GM13977 (cell line): ENCODE measurements around the gene FAM20C.

Source experiments
- DNase-seq: peaks from one replicate; pipeline ENCODE4 v3.0.0; 2012; ENCODE audit warnings: low spot score
- in situ Hi-C: fragments of 300-500 bp; cut with MboI; formaldehyde crosslinking; loops from one replicate; pipeline ENCODE4 v1.12.0; 2022; ENCODE audit warnings: low sequenced_read_pairs, low pct_unique_long_range_greater_than_20kb, mixed read lengths, inconsistent platforms; ENCODE audit not compliant: unreplicated experiment
- TF ChIP-seq, protein P1 (sequence below): IDR thresholded peaks from 2 replicates; pipeline ENCODE4 v1.5.1; 2012; ENCODE audit warnings: mild to moderate bottlenecking, control low read depth; ENCODE audit not compliant: insufficient read depth; ENCODE audit errors: extremely low read depth, missing control alignments

The FAM20C gene

DNA sequence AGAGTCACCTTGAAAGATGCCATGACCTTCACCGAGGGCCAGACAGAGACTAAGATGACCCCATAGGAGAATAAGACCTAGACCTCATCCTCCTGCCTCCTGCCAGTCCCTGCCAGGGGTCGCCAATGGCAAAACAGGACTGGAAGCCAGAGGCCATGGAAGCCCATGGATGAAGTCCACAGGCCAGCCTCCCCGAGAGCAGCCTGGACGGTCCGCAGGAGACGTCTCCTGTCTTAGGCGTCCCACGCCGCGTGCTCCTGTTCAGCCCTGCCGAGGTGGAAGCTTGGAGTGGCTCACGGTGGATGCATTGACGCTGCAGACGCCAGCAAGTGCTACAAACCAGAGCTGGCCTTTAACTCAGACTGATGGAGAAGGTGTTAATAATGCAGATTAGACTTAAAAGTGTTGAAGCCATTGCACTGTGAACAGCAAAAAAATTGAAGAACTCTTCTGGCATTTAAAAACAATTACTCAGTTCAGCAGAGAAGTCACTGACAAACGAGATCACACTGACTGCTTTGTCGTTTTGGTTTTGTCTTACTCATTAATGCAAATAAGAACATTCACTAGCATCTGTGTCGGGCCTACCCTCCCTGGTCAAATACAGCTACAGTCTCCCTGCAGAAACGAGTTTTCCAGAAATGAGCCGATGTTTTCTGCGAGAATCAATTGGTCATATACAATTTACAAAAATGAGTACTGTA lies 38.1 kb upstream of the FAM20C start:
- no peak for DNase-seq
- in situ Hi-C loops = no loop called here
- TF ChIP-seq, protein P1, sequence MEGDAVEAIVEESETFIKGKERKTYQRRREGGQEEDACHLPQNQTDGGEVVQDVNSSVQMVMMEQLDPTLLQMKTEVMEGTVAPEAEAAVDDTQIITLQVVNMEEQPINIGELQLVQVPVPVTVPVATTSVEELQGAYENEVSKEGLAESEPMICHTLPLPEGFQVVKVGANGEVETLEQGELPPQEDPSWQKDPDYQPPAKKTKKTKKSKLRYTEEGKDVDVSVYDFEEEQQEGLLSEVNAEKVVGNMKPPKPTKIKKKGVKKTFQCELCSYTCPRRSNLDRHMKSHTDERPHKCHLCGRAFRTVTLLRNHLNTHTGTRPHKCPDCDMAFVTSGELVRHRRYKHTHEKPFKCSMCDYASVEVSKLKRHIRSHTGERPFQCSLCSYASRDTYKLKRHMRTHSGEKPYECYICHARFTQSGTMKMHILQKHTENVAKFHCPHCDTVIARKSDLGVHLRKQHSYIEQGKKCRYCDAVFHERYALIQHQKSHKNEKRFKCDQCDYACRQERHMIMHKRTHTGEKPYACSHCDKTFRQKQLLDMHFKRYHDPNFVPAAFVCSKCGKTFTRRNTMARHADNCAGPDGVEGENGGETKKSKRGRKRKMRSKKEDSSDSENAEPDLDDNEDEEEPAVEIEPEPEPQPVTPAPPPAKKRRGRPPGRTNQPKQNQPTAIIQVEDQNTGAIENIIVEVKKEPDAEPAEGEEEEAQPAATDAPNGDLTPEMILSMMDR = no peak

DNA sequence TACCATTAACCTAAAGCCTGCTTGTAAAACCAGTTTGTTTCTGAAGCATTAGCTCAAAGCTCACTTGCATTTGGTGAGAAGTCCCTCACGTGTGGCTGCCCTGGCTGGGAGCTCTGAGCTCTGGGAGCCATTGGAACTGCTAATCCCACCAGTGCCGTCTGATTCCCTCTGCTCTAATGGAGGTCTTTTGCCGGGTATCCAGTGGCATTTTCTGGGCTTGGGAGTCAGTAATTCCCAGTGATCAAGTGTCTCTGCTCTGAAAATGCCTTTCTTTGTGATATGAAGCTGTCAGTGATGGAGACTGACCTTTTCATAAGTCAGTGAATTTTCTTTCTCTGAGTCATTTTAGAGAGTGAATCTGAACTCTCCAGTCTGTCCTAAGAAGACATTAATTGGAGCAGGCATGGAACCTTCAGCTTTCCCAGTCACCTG lies 36.9 kb upstream of the FAM20C start:
- in situ Hi-C loops = no loop called here
- TF ChIP-seq, protein P1 = no peak
- DNase-seq = no peak

DNA sequence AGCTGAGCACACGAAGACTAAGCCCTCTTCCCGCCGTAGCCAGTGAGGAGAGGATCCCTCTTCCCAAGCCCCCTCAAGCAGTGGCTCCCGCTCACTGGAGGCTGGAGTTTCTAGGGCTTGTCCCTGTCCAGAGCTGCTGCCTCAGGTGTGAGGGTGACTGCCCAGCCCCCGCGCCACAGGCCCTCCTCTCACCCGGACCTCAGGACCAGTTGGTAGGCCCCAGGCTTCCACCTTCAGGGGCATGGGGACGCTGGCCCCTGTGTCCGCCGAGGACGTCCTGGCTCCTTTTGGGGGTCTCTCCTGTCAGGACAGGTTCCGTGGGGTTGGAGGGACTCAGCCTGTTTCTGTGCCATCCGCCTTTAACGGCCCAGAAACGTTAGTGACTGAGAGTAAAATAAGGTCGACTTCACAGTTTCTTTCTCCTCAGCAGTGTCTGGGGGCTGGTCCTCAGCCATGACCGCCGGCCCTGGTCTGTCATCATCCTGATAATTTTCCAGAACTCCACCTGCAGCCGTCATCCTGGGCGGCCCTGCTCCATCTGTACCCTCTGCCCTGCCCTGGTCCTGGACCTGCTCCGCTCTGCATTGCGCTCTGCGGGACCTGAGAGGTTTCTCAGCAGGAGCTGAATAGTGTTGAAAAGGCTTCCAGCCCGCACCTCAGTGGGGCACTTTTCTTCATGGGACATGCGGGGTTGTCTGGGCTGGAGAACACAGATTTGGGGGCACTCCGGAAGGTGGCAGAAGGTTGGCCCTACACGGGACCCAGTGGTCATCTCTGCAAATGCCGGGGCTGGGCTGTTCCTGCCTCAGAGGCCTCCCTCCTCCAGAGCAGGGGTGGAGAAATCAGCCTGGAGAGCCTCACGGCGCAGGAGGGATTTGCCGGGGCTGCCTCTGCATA lies 36.0 kb upstream of the FAM20C start:
- TF ChIP-seq, protein P1 = no peak

DNA sequence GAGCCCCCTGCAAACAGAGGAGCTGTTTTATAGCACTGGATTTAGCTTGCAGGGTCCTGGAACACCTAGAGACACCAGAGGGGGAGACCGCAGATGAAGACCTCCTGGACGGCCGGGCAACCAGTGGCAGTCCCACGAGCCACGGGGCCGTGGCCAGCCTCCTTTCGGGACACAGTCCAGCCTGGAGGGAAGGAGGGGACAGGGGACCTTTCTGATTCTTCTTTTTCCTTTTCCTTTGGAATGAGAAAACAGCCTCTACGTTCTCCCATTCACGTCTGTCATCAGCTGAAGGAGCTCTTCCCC lies 35.4 kb upstream of the FAM20C start:
- in situ Hi-C loops = no loop called here
- TF ChIP-seq, protein P1 = no peak
- DNase-seq = no peak

More for the DNA sequence above, 36.0 kb upstream of the FAM20C start:
- in situ Hi-C loops = no loop called here
- no peak for DNase-seq

DNA sequence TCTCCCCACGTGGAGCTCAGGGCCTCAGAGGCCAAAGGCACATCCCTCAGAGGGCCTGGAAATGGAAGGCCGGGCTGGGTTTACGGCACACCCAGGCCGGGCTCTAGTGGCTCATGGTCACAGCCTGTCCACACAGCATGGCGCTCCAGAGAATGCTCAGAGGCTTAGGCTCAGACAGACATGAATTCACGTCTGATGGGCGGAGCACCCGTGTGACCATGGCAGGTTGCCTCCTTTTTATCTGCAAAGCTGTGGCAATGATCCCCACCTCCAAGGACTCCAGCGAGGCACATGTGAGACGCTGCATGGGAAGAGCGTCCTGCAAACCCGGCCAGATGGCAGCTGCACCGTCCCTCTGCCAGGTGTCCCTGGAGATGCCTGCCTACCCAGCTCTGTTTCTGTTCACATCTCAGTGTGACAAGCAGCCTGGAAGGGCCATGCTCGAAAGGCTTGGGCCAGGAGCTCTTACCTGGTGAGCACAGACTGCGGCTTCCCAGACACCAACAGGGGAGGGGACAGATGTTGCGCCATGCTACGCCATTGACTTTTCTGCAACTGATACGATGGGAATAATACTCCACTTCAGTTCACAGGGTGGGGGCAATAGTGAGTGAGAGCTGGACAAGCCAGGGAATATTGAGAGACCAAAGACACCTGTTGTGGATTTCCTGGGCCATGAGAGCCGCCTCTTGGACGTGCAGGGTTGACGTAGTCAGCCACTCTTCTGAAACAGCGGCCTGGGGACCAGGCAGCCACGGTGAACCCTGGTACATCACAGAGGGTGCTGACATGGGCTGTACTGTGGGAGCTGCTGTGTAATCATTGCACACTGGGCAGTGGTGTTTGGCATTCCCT lies 34.4 kb upstream of the FAM20C start:
- DNase-seq = no peak
- in situ Hi-C loops = no loop called here
- TF ChIP-seq, protein P1 = no peak

DNA sequence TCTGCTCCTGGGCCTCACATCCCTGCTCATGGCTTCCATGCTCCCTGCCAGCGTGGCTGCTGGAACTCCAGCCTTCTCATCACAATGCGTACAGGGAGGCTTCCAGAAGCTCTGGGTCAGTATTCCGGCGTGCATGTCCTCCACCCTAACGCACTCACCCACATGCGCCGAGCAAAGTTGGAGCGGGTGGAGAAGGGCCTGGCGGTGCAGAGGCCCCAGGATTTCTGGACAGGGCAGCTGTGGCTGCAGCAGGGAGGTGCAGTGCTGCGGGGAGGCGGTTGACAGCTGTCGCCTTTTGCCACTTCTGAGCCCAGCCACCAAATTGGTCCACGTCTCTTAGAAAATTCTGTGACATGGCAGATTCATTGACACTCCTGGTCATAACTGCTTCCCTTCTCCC lies 33.6 kb upstream of the FAM20C start:
- TF ChIP-seq, protein P1 = no peak
- DNase-seq = no peak
- in situ Hi-C loops = no loop called here
